D721Med (cell line): ENCODE results near the gene STIM1.

Source experiments
- DNase-seq: peaks from one replicate; pipeline ENCODE4 v3.0.0; 2011; ENCODE audit warnings: low spot score; ENCODE audit not compliant: insufficient read length
- FAIRE-seq: peaks from 2 replicates; lab custom pipeline; 2011; peaks lifted over from hg19 to GRCh38; lab: Jason Lieb, UNC
- TF ChIP-seq, protein P1 (sequence below): IDR thresholded peaks from 2 replicates; pipeline ENCODE4 v1.5.1; 2012; ENCODE audit warnings: mild to moderate bottlenecking, control low read depth; ENCODE audit not compliant: insufficient read depth; ENCODE audit errors: missing control alignments

STIM1 gene

DNA sequence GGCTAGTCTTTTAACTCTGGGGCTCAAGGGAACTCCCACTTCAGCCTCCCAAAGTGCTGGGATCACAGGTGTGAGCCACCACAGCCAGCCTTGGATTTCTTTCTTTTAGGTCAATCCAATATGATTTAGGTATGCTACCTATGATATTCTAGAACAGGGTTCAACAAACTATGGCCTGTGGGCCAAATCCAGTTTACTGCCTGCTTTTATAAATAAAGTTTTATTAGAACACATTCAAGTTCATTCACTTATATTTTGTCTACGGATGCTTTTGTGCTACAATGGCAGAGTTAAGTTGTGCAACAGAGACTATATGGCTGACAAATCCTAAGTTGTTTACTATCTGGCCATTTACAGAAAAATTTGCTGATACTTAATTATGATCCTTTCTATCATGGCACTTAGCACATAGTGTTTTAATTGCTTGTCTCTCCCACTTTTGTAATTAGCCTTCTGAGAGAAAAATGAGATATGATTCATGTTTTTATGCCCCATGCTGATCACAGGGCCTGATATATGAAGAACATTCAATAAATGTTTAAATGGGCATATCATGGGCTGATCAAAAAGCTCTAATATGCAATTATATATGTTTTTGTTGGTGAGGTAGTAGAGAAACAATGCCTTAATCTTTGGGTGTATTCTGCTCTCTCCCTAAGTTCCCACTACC is 109.6 kb downstream of the STIM1 start:
- TF ChIP-seq, protein P1, sequence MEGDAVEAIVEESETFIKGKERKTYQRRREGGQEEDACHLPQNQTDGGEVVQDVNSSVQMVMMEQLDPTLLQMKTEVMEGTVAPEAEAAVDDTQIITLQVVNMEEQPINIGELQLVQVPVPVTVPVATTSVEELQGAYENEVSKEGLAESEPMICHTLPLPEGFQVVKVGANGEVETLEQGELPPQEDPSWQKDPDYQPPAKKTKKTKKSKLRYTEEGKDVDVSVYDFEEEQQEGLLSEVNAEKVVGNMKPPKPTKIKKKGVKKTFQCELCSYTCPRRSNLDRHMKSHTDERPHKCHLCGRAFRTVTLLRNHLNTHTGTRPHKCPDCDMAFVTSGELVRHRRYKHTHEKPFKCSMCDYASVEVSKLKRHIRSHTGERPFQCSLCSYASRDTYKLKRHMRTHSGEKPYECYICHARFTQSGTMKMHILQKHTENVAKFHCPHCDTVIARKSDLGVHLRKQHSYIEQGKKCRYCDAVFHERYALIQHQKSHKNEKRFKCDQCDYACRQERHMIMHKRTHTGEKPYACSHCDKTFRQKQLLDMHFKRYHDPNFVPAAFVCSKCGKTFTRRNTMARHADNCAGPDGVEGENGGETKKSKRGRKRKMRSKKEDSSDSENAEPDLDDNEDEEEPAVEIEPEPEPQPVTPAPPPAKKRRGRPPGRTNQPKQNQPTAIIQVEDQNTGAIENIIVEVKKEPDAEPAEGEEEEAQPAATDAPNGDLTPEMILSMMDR, result no peak
- DNase-seq (no peak), FAIRE-seq (no peak)

DNA sequence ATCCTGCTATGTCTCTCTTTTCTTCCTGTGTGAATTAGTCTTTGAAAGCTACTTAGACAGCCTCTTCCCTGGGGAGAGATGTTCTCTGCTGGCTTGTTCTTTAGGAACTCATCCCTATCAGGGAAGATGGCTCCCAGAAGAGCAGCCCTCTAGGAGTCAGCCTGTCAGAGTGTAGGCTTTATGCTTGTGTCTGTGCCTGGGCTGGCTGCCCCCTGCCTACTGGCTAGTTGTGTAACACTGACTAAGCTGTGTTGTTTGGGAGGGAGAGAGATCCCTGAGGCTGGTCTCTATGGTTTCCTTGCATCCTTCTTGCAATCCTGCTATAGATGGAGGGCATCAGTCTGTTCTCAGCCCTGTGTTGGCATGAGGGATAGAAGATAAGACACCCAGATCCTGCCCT is 112.2 kb downstream of the STIM1 start:
- FAIRE-seq, result no peak
- TF ChIP-seq, protein P1, result no peak
- DNase-seq, result no peak

DNA sequence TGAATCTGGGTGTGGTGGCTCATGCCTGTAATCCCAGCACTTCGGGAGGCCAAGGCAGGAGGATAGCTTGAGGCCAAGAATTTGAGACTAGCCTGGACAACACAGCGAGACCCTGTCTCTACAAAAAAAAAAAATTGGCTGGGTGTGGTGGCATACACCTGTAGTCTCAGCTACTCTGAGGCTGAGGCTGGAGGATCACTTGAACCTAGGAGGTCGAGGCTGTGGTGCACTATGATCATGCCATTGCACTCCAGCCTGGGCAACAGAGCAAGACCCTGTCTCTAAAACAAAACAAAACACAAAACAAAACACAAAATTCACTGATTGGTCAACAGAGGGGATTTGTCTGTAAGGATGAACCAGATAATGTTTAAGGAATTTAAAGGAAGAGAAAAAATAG is 113.7 kb downstream of the STIM1 start:
- FAIRE-seq (no peak), DNase-seq (no peak)
- TF ChIP-seq, protein P1, result no peak

DNA sequence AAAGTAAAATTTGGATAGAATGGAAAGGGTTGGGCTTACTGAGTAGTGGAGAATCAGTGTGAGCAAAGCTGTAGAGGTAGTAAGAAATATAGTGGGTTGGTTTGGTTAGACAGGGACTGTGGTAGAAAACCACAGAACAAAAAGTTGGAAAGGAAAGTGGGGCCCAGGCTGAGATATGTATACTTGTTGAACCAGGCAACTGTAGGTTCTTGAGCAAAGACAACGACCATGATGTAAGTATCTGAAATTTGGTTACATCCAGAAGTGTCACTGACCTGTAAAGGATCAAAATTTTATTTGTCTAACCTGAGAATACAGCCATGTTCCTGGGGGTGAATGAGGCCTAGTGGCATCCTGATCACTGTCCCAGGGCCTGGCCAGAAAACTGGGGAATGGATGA is 114.1 kb downstream of the STIM1 start:
- TF ChIP-seq, protein P1, result no peak
- FAIRE-seq (no peak), DNase-seq (no peak)

DNA sequence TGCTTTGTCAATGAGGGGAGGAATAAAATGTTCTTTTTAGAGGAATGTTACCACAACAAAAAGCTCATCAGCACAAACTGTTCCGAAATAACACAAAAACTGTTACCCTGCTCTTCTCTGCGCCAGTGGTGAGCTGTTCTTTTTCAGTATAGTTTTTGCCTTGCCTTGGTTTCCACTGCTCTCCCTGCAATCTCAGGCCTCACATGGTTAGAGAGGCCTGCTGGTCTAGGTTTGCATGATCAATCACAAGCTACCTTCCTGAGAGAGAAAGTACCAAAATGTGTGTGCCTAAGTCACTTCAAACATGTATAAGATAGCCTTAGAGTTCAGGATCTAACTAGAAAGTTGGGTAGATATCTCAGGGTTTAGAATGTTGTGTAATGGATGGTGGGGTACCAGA is 114.6 kb downstream of the STIM1 start:
- TF ChIP-seq, protein P1, result no peak
- FAIRE-seq (no peak), DNase-seq (no peak)

DNA sequence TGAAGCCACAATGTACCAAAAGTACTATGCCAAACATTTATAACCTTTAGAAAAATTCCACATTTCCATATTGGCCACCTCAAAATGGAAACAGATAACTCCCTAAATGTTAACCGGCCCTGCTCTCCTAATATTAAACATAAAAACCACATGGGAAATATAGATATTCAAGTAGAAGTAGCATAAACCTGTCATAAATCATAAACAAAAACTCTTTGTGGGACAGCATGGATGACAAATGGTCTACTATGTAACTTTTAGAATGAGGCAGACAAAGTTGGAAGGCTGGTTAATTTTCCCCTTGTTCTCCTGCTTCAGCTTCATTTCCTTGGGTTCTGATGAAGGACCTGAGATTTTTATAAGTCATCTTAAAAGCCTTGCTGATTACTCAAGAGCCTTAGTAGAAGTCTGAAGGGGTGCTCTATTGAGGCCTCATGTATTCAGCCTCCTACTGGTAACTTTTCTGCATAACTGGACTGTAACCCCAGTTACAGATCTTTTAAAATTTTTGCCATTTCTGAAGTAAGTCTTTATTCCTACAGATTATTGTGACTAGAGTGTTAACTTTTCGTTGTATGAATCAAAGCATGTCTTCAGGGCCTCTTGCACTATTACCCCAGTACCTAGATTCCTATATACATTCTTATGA is 116.4 kb downstream of the STIM1 start:
- TF ChIP-seq, protein P1, result no peak
- no peak for DNase-seq
- no peak for FAIRE-seq

DNA sequence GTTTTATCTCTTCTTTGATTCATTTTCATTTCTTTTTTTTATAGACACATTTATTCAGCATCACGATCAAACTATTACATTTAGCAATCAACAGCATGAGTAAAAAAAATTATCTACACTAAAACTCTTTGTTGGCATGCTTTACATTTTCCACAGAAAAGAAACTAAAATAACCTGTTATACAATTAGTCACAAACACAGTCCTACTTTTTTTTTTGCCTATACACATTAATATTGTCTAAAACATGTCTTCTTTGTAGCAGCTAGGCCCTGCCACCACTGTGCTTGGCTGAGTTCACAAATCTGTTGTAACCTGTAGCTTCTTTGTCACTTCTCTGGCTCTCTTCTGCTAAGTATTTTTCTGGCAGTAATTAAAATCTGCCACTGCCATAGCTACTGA is 117.0 kb downstream of the STIM1 start:
- DNase-seq, result no peak
- FAIRE-seq, result no peak
- TF ChIP-seq, protein P1, result no peak
